H9 (cell line): Measurements from ENCODE around the gene MAP3K1. TPM values are rescaled to one million over a fixed set of nuclear protein-coding genes. Genes with fewer than 3 reads are reported as not detected.

Experiments used
- DNase-seq: peaks from one replicate; pipeline ENCODE4 v3.0.0-alpha.2; 2017
- H2AFZ ChIP-seq: one replicate; pipeline ENCODE4 v1.6.1; 2013; ENCODE audit warnings: mild to moderate bottlenecking, low read length, control low read depth, moderate library complexity
- H2AK5ac ChIP-seq: 2 replicates; pipeline ENCODE4 v1.6.1; 2013; ENCODE audit warnings: low read length, control low read depth, mixed read lengths; ENCODE audit not compliant: insufficient read length
- H2BK120ac ChIP-seq: one replicate; pipeline ENCODE4 v1.6.1; 2013; ENCODE audit warnings: low read depth, mild to moderate bottlenecking, low read length, control low read depth, inconsistent platforms; ENCODE audit not compliant: poor library complexity, severe bottlenecking
- H2BK12ac ChIP-seq: 2 replicates; pipeline ENCODE4 v1.6.1; 2013; ENCODE audit warnings: low read length, control low read depth, mixed read lengths, low read depth; ENCODE audit not compliant: insufficient read length
- H2BK15ac ChIP-seq: 2 replicates; pipeline ENCODE4 v1.6.1; 2013; ENCODE audit warnings: low read depth, low read length, control low read depth
- H2BK20ac ChIP-seq: one replicate; pipeline ENCODE4 v1.6.1; 2013; ENCODE audit warnings: low read depth, mild to moderate bottlenecking, low read length, control low read depth, inconsistent platforms; ENCODE audit not compliant: poor library complexity, severe bottlenecking
- H2BK5ac ChIP-seq: 2 replicates; pipeline ENCODE4 v1.6.1; 2013; ENCODE audit warnings: low read length, control low read depth, mixed read lengths; ENCODE audit not compliant: insufficient read length
- H3K14ac ChIP-seq: 2 replicates; pipeline ENCODE4 v1.6.1; 2013; ENCODE audit warnings: low read length, control low read depth; ENCODE audit not compliant: insufficient read depth
- H3K18ac ChIP-seq: 2 replicates; pipeline ENCODE4 v1.6.1; 2013; ENCODE audit warnings: low read depth, mild to moderate bottlenecking, mixed read lengths, low read length, control low read depth; ENCODE audit not compliant: insufficient read length
- H3K23ac ChIP-seq: 2 replicates; pipeline ENCODE4 v1.6.1; 2013; ENCODE audit warnings: low read length, control low read depth, mixed read lengths, low read depth; ENCODE audit not compliant: insufficient read length
- H3K23me2 ChIP-seq: 2 replicates; pipeline ENCODE4 v1.6.1; 2013; ENCODE audit warnings: low read depth, mild to moderate bottlenecking, mixed read lengths, low read length, control low read depth; ENCODE audit not compliant: insufficient read length, poor library complexity, severe bottlenecking
- H3K27ac ChIP-seq: 2 replicates; pipeline ENCODE4 v1.5.1; 2013; ENCODE audit warnings: low read length, control low read depth, mixed read lengths, low read depth; ENCODE audit not compliant: insufficient read length
- H3K27me3 ChIP-seq: 2 replicates; pipeline ENCODE4 v1.6.1; 2013; ENCODE audit warnings: low read length, control low read depth, inconsistent platforms; ENCODE audit not compliant: insufficient read depth
- H3K4ac ChIP-seq: 2 replicates; pipeline ENCODE4 v1.6.1; 2013; ENCODE audit warnings: low read depth, mild to moderate bottlenecking, control low read depth, inconsistent platforms, low read length, moderate library complexity
- H3K4me1 ChIP-seq: 2 replicates; pipeline ENCODE4 v1.6.1; 2013; ENCODE audit warnings: low read length, control low read depth, inconsistent platforms; ENCODE audit not compliant: insufficient read depth
- H3K4me2 ChIP-seq: 2 replicates; pipeline ENCODE4 v1.6.1; 2013; ENCODE audit warnings: low read length, control low read depth, mixed read lengths; ENCODE audit not compliant: insufficient read length, insufficient read depth
- H3K56ac ChIP-seq: 2 replicates; pipeline ENCODE4 v1.6.1; 2013; ENCODE audit warnings: low read depth, mild to moderate bottlenecking, mixed read lengths, low read length, control low read depth; ENCODE audit not compliant: insufficient read length
- H3K79me1 ChIP-seq: 2 replicates; pipeline ENCODE4 v1.6.1; 2013; ENCODE audit warnings: low read depth, mild to moderate bottlenecking, moderate library complexity, low read length, control low read depth, inconsistent platforms; ENCODE audit not compliant: insufficient read depth, poor library complexity, severe bottlenecking
- H3K79me2 ChIP-seq: 2 replicates; pipeline ENCODE4 v1.6.1; 2013; ENCODE audit warnings: low read length, control low read depth, inconsistent platforms; ENCODE audit not compliant: insufficient read depth
- H3K9ac ChIP-seq: 2 replicates; pipeline ENCODE4 v1.6.1; 2013; ENCODE audit warnings: low read length, control low read depth, mixed read lengths; ENCODE audit not compliant: insufficient read length; ENCODE audit errors: extremely low read depth
- H3K9me3 ChIP-seq: one replicate; pipeline ENCODE4 v1.6.1; 2013; ENCODE audit warnings: low read depth, low read length, inconsistent platforms; ENCODE audit not compliant: control insufficient read depth
- H3T11ph ChIP-seq: one replicate; pipeline ENCODE4 v1.6.1; 2013; ENCODE audit warnings: mild to moderate bottlenecking, low read length, control low read depth, inconsistent platforms
- H4K20me1 ChIP-seq: one replicate; pipeline ENCODE4 v1.6.1; 2013; ENCODE audit not compliant: control insufficient read depth, insufficient read length, insufficient read depth
- H4K5ac ChIP-seq: 2 replicates; pipeline ENCODE4 v1.6.1; 2013; ENCODE audit warnings: low read depth, mild to moderate bottlenecking, mixed read lengths, low read length, control low read depth; ENCODE audit not compliant: insufficient read length
- H4K8ac ChIP-seq: replicated peaks from 2 replicates; pipeline ENCODE4 v1.6.1; 2013; ENCODE audit warnings: low read length, control low read depth, mixed read lengths, low read depth; ENCODE audit not compliant: insufficient read length
- H4K91ac ChIP-seq: 2 replicates; pipeline ENCODE4 v1.6.1; 2013; ENCODE audit warnings: low read depth, mild to moderate bottlenecking, moderate library complexity, mixed read lengths, low read length, control low read depth; ENCODE audit not compliant: insufficient read length
- H3K27ac Mint-ChIP-seq, 3 experiments: 2 replicates in 2 of 3; 3 replicates in 1 of 3; pipeline ENCODE4 v1.8.0; 2020 to 2021; ENCODE audit warnings: mixed read lengths in 3 of 3, mild to moderate bottlenecking in 1 of 3, moderate library complexity in 1 of 3
- H3K27me3 Mint-ChIP-seq: 2 replicates; pipeline ENCODE4 v1.8.0; 2021; ENCODE audit warnings: low read depth, mild to moderate bottlenecking, moderate library complexity, mixed read lengths
- H3K36me3 Mint-ChIP-seq, 3 experiments: 2 replicates in 2 of 3; 3 replicates in 1 of 3; pipeline ENCODE4 v1.8.0; 2020 to 2021; ENCODE audit warnings: low read depth in 3 of 3, mixed read lengths in 3 of 3; ENCODE audit not compliant: insufficient read depth in 1 of 3
- H3K4me1 Mint-ChIP-seq, 2 experiments: 2 replicates each; pipeline ENCODE4 v1.8.0; 2020; ENCODE audit warnings: mixed read lengths in 2 of 2
- H3K4me3 Mint-ChIP-seq, 2 experiments: 2 replicates in 1 of 2; 3 replicates in 1 of 2; pipeline ENCODE4 v1.8.0; 2020 to 2021; ENCODE audit warnings: mild to moderate bottlenecking in 2 of 2, mixed read lengths in 2 of 2, moderate library complexity in 1 of 2
- H3K9me3 Mint-ChIP-seq, 2 experiments: 2 replicates in 1 of 2; 3 replicates in 1 of 2; pipeline ENCODE4 v1.8.0; 2020; ENCODE audit warnings: mild to moderate bottlenecking in 2 of 2, mixed read lengths in 2 of 2, moderate library complexity in 1 of 2
- WGBS: extraction: QIAGEN DNeasy Blood & Tissue Kit; methylation state at CpG from one replicate; pipeline ENCODE4 v1.1.7; 2013; ENCODE audit warnings: missing lambda C conversion rate, low lambda C conversion rate, mixed read lengths; ENCODE audit not compliant: insufficient read length; ENCODE audit errors: extremely low coverage; 5-methylcytosine and 5-hydroxymethylcytosine counted together
- total RNA-seq: library from RNA; stranded (reverse); gene quantifications from 2 replicates; pipeline ENCODE4 v1.2.1, GENCODE V29; 2021
- TF ChIP-seq, protein P1 (sequence below): fragments of 200-600 bp; sonication (generic); conservative IDR thresholded peaks from 3 replicates; pipeline ENCODE4 v1.8.0; 2021; ENCODE audit warnings: antibody characterized with exemption, mild to moderate bottlenecking

Gene MAP3K1
- total RNA-seq, 1 experiment from 2014 or later, result 11.1 TPM

DNA sequence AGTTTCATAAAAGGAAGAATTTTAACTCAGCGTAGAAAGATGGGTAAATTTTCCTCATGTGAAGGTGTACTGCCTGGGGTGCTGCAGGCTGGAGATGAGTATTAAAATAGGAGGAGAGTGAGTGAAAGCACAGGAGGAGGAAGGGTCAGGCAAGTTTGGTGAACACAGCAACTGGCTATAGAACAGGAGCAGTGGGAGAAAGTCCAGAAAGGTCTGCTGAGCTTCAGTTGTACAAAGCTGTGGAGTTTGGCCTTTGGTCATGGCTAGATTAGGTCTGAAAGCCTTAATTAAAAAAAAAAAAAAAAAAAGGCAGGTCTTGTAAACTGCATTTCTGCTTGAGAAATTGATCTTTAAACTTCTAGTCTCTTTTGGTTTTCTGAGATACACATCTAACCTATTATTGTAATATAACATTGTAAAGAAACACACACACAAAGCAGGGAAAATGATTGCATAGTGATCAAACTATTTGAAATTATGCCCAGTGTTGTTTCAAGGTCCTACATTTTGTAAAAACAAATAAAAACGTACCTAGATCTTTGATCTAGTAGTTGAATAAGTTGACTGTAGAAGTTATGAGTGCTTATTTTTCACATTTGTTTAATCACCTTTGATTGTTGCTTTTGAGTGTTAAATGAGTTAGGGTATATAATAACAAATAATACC lies 43.6 kb downstream of the MAP3K1 start:
- H3K27me3 ChIP-seq, result no peaks in the 10 kb centered on the region
- no peak overlapping the region for H2BK20ac ChIP-seq
- H2AK5ac ChIP-seq, result no peak overlapping the region
- H3T11ph ChIP-seq, result no peak overlapping the region
- H2BK15ac ChIP-seq, result no peak overlapping the region
- no peak overlapping the region for H2AFZ ChIP-seq
- Mint-ChIP-seq H3K36me3 (peaks cover 9 to 19% (median 16%) of the 10 kb centered on the region in 3 experiments), H3K9me3 (no peaks in the 10 kb centered on the region), H3K4me1 (peaks cover 8 to 11% of the 10 kb centered on the region in 2 experiments), H3K27ac (peak overlapping the region in 1 of 3 experiments; percentile 55; a peak in 1 of 7 replicates), H3K27me3 (no peaks in the 10 kb centered on the region), H3K4me3 (no peak overlapping the region)
- H2BK5ac ChIP-seq, result no peak overlapping the region
- WGBS, result no CpG with 5 or more reads among the region's 2 CpGs
- no peak overlapping the region for H2BK120ac ChIP-seq
- H3K27ac ChIP-seq, result no peak overlapping the region
- H4K20me1 ChIP-seq, result no peaks in the 10 kb centered on the region
- no peak overlapping the region for H3K23ac ChIP-seq
- no peak overlapping the region for H4K91ac ChIP-seq
- no peaks in the 10 kb centered on the region for H3K79me2 ChIP-seq
- H3K4me1 ChIP-seq, result no peaks in the 10 kb centered on the region
- no peak overlapping the region for H3K9ac ChIP-seq
- no peak overlapping the region for H4K8ac ChIP-seq
- H3K14ac ChIP-seq, result no peak overlapping the region
- H4K5ac ChIP-seq, result no peak overlapping the region
- no peak for DNase-seq
- H3K23me2 ChIP-seq, result no peaks in the 10 kb centered on the region
- no peak overlapping the region for H3K56ac ChIP-seq
- H3K18ac ChIP-seq, result no peak overlapping the region
- H2BK12ac ChIP-seq, result no peak overlapping the region
- no peaks in the 10 kb centered on the region for H3K9me3 ChIP-seq
- TF ChIP-seq, protein P1, sequence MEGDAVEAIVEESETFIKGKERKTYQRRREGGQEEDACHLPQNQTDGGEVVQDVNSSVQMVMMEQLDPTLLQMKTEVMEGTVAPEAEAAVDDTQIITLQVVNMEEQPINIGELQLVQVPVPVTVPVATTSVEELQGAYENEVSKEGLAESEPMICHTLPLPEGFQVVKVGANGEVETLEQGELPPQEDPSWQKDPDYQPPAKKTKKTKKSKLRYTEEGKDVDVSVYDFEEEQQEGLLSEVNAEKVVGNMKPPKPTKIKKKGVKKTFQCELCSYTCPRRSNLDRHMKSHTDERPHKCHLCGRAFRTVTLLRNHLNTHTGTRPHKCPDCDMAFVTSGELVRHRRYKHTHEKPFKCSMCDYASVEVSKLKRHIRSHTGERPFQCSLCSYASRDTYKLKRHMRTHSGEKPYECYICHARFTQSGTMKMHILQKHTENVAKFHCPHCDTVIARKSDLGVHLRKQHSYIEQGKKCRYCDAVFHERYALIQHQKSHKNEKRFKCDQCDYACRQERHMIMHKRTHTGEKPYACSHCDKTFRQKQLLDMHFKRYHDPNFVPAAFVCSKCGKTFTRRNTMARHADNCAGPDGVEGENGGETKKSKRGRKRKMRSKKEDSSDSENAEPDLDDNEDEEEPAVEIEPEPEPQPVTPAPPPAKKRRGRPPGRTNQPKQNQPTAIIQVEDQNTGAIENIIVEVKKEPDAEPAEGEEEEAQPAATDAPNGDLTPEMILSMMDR, result no peak
- no peak overlapping the region for H3K4me2 ChIP-seq
- H3K79me1 ChIP-seq, result no peaks in the 10 kb centered on the region
- H3K4ac ChIP-seq, result no peak overlapping the region
